Measurements from ENCODE around the gene MFGE8.

DNA sequence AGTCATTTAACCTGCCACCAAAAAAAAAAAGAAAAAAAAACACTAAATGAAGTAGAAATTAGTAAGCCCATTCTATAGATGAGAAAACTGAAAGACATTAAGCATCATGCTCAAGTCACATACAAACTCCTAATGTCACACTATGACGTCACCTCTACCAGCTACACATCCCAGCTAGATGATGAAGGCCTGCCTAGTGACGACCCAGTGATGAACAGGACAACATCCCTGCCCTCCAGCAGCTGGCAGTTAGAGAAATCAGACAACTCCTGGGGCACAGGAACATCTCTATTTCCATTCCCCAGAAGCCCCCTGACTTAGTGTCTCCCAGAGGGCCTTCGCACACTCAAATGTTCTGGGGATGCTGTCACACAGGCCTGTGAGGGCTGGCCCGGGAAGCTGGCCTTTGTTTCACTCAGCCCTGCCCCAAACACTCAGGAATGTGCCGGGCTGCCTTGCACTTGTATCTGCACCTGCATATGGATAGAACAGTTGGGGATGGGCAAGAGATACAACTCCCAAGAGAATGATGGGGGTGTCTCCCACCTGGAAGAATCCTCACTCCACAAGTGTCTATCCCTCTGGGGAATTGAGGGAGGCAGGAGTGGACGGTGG, 10.9 kb downstream of the MFGE8 start:
- TF ChIP-seq, protein P1, sequence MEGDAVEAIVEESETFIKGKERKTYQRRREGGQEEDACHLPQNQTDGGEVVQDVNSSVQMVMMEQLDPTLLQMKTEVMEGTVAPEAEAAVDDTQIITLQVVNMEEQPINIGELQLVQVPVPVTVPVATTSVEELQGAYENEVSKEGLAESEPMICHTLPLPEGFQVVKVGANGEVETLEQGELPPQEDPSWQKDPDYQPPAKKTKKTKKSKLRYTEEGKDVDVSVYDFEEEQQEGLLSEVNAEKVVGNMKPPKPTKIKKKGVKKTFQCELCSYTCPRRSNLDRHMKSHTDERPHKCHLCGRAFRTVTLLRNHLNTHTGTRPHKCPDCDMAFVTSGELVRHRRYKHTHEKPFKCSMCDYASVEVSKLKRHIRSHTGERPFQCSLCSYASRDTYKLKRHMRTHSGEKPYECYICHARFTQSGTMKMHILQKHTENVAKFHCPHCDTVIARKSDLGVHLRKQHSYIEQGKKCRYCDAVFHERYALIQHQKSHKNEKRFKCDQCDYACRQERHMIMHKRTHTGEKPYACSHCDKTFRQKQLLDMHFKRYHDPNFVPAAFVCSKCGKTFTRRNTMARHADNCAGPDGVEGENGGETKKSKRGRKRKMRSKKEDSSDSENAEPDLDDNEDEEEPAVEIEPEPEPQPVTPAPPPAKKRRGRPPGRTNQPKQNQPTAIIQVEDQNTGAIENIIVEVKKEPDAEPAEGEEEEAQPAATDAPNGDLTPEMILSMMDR (IDR thresholded peaks at IDR 0.05) = no peak
- no peak for TF ChIP-seq POLR2A (IDR thresholded peaks at IDR 0.05)
- no peak for TF ChIP-seq POLR2AphosphoS5 (IDR thresholded peaks at IDR 0.05)
